GM21447 (cell line): ENCODE results near the gene OVOL2.

Experiments
- ATAC-seq: cut with Tn5 transposase; IDR thresholded peaks from one replicate; pipeline ENCODE4 v1.9.1; 2021; ENCODE audit not compliant: unreplicated experiment

The OVOL2 gene

GRCh38 chr20:17990278-17990972 lies 67.3 kb downstream of the OVOL2 start:
- no peak for ATAC-seq

GRCh38 chr20:17987988-17988387 lies 69.7 kb downstream of the OVOL2 start:
- ATAC-seq: no peak

- no peak for ATAC-seq
These were observed 72.2 kb downstream of the OVOL2 start for GRCh38 chr20:17985388-17986018.

GRCh38 chr20:17976305-17976704 lies 81.4 kb downstream of the OVOL2 start:
- no peak for ATAC-seq
